Duodenal mucosa (tissue), 2 donors: ENCODE measurements around the gene APP.
"Not testable (repeated sequence)": the region's sequence is repeated elsewhere in the genome, so short reads cannot be mapped to it uniquely, and the experiment has no call there.

Experiments
- H3K27ac ChIP-seq: one replicate; pipeline ENCODE4 v1.7.0; 2013; ENCODE audit warnings: low read depth, low read length
- H3K27me3 ChIP-seq, 2 donors: one replicate each; pipeline ENCODE4 v1.7.0; 2013; ENCODE audit warnings: low read length in 2 of 2, control low read depth in 1 of 2; ENCODE audit not compliant: insufficient read depth in 2 of 2, control insufficient read depth in 1 of 2
- H3K36me3 ChIP-seq, 2 donors: one replicate each; pipeline ENCODE4 v1.7.0; 2013; ENCODE audit warnings: low read length in 2 of 2, control low read depth in 1 of 2; ENCODE audit not compliant: insufficient read depth in 2 of 2, control insufficient read depth in 1 of 2
- H3K4me1 ChIP-seq, 2 donors: one replicate each; pipeline ENCODE4 v1.7.0; 2013; ENCODE audit warnings: low read length in 2 of 2, control low read depth in 1 of 2; ENCODE audit not compliant: insufficient read depth in 2 of 2, control insufficient read depth in 1 of 2
- H3K4me3 ChIP-seq, 2 donors: one replicate each; pipeline ENCODE4 v1.7.0; 2013; ENCODE audit warnings: low read length in 2 of 2, low read depth in 1 of 2
- H3K9ac ChIP-seq, 2 donors: one replicate each; pipeline ENCODE4 v1.7.0; 2013; ENCODE audit warnings: low read length in 2 of 2, low read depth in 1 of 2
- H3K9me3 ChIP-seq, 2 donors: one replicate each; pipeline ENCODE4 v1.7.0; 2013; ENCODE audit warnings: low read length in 2 of 2, control low read depth in 1 of 2; ENCODE audit not compliant: control insufficient read depth in 1 of 2

Gene APP

DNA sequence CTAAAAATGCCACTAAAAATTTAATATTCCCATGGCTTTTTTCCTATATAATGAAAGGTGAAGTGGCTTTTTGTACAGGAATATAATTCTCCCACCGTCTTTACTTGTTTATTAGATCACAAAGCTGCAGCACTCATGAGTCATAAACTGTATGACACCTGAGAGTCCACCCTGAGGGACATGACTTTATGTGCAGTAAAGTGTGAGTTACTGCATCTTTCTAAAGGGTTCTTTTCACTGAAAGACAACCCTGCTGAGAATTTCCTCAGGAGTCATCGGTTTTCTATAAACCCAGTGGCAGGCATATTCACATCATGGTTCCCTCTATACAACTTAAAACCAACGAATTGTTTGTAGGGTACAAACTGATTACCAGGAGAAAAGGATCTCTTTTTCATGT lies 77.4 kb downstream of the APP start:
- no peaks in the 10 kb centered on the region for H3K27me3 ChIP-seq
- H3K4me1 ChIP-seq: no peaks in the 10 kb centered on the region
- H3K4me3 ChIP-seq: no peak overlapping the region
- H3K9ac ChIP-seq: no peak overlapping the region
- no peaks in the 10 kb centered on the region for H3K9me3 ChIP-seq
- H3K27ac ChIP-seq: no peak overlapping the region
- peaks cover 5 to 8% of the 10 kb centered on the region in 2 donors for H3K36me3 ChIP-seq

DNA sequence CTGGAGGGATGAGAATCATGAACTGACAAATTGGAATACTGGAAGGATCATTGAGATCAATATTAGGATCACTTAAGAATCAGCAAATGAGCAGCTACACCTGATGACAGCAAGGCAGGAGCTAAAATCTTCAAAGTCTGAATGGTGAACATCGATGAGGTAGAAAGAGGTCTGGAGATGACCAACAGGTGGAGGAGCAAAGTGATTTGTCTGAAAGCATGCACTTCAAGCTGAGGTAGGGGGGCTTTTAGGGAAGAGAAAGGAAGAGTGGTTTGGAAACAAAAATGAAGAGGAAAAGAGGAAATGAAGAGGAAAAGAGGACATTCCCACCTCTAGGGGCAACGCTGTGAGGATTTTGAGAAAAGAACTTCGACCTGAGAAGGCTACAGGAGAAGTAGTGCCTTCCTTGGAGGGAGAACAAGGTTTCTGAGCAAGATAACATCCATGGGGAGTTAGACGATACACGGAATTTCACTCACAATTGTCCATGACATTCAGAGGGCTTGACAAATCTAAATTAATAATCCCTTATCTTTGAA lies 79.0 kb downstream of the APP start:
- no peak overlapping the region for H3K9ac ChIP-seq
- no peaks in the 10 kb centered on the region for H3K27me3 ChIP-seq
- H3K4me3 ChIP-seq: no peak overlapping the region
- H3K27ac ChIP-seq: no peak overlapping the region
- peaks cover 5 to 13% of the 10 kb centered on the region in 2 donors for H3K36me3 ChIP-seq
- H3K9me3 ChIP-seq: no peaks in the 10 kb centered on the region
- no peaks in the 10 kb centered on the region for H3K4me1 ChIP-seq

DNA sequence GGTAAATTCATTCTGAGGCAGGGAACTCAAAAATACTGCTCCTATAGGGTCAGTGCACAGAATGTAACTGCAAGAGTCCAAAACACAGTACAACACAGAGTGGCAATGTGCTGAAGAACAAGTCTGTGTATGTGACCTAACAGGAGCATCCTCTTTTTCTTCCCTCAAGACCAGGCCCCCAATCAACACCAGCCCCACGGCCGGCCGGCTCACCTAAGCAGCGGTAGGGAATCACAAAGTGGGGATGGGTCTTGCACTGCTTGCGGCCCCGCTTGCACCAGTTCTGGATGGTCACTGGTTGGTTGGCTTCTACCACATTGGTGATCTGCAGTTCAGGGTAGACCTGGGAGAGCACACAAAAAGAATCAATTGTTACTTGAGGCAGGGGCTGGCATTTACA lies 80.8 kb downstream of the APP start:
- Histone ChIP-seq H3K36me3 (peaks cover 5 to 13% of the 10 kb centered on the region in 2 donors), H3K27ac (no peak overlapping the region), H3K9me3 (no peaks in the 10 kb centered on the region), H3K27me3 (no peaks in the 10 kb centered on the region), H3K4me3 (no peak overlapping the region), H3K9ac (no peak overlapping the region), H3K4me1 (no peaks in the 10 kb centered on the region)

DNA sequence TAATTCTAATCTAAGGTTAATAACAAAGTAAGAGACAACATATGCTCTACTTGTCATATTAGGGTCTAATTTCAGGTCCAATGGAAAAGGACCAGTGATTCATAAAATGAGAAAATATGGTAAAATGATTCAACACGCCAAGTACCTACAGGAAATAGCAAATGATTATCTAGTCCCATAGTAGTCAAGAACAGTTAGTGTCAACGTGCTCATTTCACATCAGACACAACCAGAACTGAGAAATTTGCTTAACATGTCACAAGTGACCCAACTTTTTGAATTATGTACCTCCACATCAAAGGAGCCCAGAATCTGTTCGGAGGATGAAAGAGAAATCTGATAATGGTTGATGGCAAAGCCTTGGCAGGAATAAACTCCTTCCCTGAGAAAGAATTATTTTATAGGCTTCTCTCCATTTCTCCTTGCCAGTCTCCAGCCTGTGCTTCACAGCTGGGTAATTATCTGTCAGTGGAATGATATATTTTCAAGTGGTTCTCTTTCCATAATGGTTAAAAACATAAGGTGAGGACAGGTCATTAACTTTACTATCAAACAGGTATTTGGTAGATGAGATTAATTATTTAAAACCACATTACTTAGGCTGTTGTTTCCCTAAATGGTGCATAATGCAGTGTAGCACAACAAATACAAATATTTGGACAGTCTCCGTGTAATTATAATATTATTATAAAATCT lies 83.2 kb downstream of the APP start:
- H3K27me3 ChIP-seq: no peaks in the 10 kb centered on the region
- H3K4me3 ChIP-seq: no peak overlapping the region
- peaks cover 5 to 13% of the 10 kb centered on the region in 2 donors for H3K36me3 ChIP-seq

DNA sequence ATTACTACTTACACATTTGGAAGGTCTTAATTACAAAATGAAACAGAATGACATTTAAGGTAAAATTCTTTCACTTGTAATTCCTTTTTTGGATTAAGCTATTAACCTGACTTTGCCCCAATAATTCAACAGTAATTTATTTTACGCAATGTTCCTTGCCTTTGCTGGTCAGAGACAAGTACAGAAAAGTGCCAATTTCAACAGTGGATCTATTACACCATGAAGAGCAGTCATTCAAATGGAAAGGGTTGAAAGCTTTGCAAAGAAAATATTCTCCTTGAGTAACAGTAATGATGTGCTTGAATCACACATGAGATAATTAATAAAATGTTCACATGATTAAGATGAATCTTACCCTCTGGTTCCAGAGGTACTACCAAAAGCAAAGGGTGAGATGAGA lies 84.7 kb downstream of the APP start:
- Histone ChIP-seq H3K4me1 (no peaks in the 10 kb centered on the region), H3K27ac (no peak overlapping the region)

More for the DNA sequence above, 83.2 kb downstream of the APP start:
- Histone ChIP-seq H3K9me3 (no peaks in the 10 kb centered on the region), H3K27ac (no peak overlapping the region), H3K9ac (no peak overlapping the region), H3K4me1 (no peaks in the 10 kb centered on the region)

DNA sequence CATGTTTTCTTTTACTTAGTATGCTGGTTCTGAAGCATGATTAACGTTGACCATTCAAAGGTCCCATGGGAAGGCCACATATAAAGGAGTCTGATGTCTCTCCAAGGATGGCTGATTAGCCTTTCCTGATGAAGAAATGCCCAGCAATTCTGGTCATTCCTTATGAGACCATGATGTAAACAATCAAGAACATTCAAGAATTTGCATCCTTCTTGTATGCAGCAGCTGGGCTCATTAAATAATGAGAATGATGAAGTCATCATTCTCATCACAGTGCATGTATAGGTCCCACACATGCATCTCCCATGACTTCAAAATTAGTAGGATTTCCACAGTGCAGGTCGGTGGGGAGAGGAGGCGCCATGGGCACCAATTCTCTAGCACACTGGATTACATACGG lies 85.4 kb downstream of the APP start:
- Histone ChIP-seq H3K9ac (no peak overlapping the region), H3K27me3 (no peaks in the 10 kb centered on the region), H3K4me3 (no peak overlapping the region), H3K4me1 (no peaks in the 10 kb centered on the region), H3K36me3 (peaks cover 5 to 13% of the 10 kb centered on the region in 2 donors), H3K27ac (no peak overlapping the region), H3K9me3 (no peaks in the 10 kb centered on the region)

More for the DNA sequence above, 84.7 kb downstream of the APP start:
- H3K4me3 ChIP-seq: no peak overlapping the region
- no peak overlapping the region for H3K9ac ChIP-seq
- peaks cover 5 to 13% of the 10 kb centered on the region in 2 donors for H3K36me3 ChIP-seq
- no peaks in the 10 kb centered on the region for H3K9me3 ChIP-seq
- H3K27me3 ChIP-seq: no peaks in the 10 kb centered on the region

DNA sequence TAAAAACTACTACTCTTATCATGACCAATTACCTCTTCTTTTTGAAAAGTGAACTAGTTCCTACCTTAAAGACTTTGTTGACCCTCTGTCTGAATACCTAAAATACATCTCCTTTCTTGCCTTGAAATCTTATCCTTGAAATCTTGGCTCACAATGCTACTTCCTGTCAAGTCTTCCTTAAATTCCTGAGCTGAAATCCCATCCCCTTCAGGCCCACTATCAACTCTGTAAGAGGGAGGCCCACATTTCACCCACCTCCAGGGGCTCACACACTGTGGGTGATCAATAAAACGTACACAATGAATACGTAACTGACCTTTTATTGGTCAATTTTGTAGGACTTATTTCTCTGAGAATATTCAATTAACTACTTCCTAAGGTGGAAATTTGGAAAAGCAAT lies 88.0 kb downstream of the APP start:
- Histone ChIP-seq H3K27ac (no peak overlapping the region), H3K9me3 (no peaks in the 10 kb centered on the region), H3K9ac (no peak overlapping the region), H3K36me3 (peaks cover 0 to 4% of the 10 kb centered on the region in 2 donors), H3K4me1 (no peaks in the 10 kb centered on the region), H3K4me3 (no peak overlapping the region), H3K27me3 (no peaks in the 10 kb centered on the region)

DNA sequence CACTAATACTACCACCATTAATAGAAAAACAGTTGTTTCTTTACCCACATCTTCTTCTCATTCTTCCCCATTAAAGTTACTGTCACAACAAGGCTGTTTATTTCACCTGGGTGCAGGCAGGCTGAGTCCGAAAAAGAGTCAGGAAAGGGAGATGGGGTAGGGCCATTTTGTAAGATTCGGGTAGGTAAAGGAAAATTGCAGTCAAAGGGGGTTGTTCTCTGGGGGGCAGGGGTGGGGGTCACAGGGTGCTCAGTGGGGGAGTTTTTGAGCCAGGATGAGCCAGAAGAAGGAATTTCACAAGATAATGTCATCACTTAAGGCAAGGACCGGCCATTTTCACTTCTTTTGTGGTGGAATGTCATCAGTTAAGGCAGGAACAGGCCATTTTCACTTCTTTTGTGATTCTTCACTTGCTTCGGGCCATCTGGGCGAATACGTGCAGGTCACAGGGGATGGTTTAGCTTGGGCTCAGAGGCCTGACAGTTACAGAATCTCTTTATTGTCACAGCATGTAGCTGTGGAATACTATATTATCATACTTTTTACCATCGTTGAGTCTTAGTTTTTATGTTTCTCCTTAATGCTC lies 89.3 kb downstream of the APP start:
- not testable (repeated sequence) for H3K27ac ChIP-seq

DNA sequence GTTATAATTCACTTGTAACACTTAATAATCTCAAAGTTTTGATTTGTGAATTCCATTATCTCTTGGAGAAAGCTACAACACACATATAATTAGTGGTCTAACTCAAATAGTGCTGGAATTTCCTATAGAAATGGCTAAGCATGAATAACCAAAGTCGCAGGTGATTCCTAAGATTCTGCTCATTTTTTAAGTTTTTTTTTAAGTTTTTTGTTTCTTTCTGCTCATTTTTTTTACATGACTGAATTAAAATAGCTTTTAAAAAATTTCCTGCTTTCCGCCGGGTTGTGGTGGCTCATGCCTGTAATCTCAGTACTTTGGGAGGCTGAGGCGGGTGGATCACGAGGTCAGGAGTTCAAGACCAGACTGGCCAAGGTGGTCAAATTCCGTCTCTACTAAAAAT lies 90.4 kb downstream of the APP start:
- Histone ChIP-seq H3K27me3 (no peaks in the 10 kb centered on the region), H3K9ac (no peak overlapping the region), H3K27ac (no peak overlapping the region), H3K36me3 (no peaks in the 10 kb centered on the region), H3K9me3 (no peaks in the 10 kb centered on the region), H3K4me1 (no peaks in the 10 kb centered on the region), H3K4me3 (no peak overlapping the region)

More for the DNA sequence above, 89.3 kb downstream of the APP start:
- H3K27me3 ChIP-seq, H3K36me3 ChIP-seq, H3K9ac ChIP-seq, H3K9me3 ChIP-seq, H3K4me1 ChIP-seq, H3K4me3 ChIP-seq: not testable (repeated sequence)

DNA sequence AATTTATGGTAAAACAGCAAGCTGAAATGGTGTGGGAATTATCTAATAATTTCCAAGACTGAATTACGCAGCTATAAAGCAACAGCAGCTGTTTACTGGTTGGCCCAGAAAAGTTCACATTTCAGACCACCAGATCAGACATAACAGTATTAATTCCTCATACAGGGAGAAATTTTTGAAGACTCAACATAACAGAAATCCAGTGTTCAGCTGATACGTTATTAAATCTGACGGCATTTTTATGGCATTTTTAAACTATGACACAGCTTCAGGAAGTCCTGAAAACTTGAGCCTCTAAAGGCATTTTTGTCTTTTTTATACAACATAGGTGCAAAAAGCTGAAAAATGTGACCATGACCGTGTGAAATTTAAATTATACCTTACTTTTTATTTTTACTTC lies 91.2 kb downstream of the APP start:
- Histone ChIP-seq H3K27me3 (no peaks in the 10 kb centered on the region), H3K9ac (no peak overlapping the region), H3K27ac (no peak overlapping the region), H3K4me1 (no peaks in the 10 kb centered on the region), H3K4me3 (no peak overlapping the region), H3K9me3 (no peaks in the 10 kb centered on the region), H3K36me3 (no peaks in the 10 kb centered on the region)
